ENCODE results near the gene PDE4A.
A peak's percentile ranks its signal among the peaks of the same experiment; 100 is the strongest.

The PDE4A gene

DNA sequence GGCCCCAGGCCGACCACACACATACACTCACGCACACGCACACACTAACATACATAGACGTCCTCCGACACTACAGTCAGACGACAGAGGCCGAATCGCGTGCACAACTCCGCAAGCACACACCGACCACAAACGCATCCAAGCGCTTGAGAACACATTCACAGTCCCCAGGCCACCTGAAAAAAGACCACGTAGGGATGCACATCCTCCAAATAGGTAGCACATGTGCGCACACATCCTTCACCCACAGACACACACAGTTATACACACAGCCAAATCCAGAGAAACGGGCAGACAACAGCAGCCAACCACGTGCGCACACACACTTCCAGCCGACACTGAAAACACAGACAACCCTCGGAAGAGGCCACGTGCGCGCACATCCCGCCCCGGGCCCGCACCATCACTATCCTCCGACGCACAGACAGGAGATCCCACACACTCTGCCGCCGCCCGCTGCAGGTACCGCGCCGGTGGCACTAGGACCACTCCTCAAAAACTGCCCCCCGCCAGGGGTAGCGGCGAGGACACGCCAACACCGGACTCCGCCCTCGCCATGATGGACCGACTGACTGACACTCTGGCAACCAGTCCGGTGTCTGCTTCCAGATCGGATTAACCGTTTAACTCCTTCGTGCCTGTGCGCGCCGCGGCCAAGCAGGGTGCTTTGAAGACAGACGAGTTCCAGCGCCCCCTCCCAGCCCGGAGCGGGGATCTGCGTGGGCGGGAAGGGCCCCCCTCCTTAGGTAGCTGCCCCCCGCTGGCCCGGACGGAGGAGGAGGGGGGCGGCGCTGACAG lies 493 bp upstream of the PDE4A start (continued):
- TF ChIP-seq, protein P1, sequence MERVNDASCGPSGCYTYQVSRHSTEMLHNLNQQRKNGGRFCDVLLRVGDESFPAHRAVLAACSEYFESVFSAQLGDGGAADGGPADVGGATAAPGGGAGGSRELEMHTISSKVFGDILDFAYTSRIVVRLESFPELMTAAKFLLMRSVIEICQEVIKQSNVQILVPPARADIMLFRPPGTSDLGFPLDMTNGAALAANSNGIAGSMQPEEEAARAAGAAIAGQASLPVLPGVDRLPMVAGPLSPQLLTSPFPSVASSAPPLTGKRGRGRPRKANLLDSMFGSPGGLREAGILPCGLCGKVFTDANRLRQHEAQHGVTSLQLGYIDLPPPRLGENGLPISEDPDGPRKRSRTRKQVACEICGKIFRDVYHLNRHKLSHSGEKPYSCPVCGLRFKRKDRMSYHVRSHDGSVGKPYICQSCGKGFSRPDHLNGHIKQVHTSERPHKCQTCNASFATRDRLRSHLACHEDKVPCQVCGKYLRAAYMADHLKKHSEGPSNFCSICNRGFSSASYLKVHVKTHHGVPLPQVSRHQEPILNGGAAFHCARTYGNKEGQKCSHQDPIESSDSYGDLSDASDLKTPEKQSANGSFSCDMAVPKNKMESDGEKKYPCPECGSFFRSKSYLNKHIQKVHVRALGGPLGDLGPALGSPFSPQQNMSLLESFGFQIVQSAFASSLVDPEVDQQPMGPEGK (CRISPR knock-in tag; IDR thresholded peaks at IDR 0.05; ENCODE audit: borderline replicate concordance), result no peak
- no peak for TF ChIP-seq CSDC2 (CRISPR knock-in tag; IDR thresholded peaks at IDR 0.05)

DNA sequence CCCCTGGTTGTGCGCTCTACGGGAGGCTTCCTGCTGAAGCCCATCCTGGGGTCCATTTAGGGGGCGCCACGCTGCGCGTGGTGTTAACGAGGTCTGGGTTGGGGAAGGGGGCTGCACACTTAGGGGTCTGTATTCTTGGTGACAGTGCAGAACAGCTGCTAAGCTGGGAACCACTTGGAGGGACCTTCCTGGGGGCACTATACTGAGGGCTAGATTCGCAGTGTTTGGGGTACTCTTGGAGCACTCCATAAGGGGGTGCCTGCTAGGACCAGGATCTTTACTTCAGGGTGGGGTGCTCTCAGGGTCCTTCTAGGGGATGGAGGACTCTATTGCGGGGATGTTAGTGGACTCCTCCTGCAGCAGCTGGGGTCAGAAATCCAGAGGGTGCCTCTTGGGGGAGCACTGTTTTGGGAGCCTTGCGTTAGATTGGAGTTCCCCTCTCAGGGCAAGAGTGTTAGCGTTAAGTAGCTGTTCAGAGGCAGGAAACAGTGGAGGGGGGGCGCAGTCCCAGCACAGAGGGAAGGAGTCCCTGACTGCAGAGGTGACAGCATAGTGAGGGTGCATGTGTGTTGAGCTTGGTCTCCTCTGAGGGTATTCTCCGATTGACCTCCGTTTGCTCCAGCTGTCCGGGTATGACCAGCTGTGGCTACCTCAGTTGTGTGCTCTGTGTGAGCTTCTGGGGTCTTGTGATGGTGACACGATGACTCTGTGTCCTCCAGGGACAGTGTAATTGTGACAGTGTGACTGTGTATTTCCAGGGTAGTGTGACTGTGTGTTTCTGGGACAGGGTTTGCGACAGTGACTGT lies 1.1 kb downstream of the PDE4A start:
- ATAC-seq, result no peak
- TF ChIP-seq ESRRG (CRISPR knock-in tag; IDR thresholded peaks at IDR 0.05) (no peak), ZFP3 (CRISPR knock-in tag; IDR thresholded peaks at IDR 0.05) (no peak), BACH2 (CRISPR knock-in tag; IDR thresholded peaks at IDR 0.05; ENCODE audit: borderline replicate concordance) (no peak), ISL1 (CRISPR knock-in tag; IDR thresholded peaks at IDR 0.05) (no peak), ZC3H10 (CRISPR knock-in tag; IDR thresholded peaks at IDR 0.05) (no peak), ARNTL (CRISPR knock-in tag; IDR thresholded peaks at IDR 0.05; ENCODE audit: borderline replicate concordance, low read depth) (no peak), TOX (CRISPR knock-in tag; IDR thresholded peaks at IDR 0.05; ENCODE audit: borderline replicate concordance) (no peak), ZNF565 (CRISPR knock-in tag; conservative IDR thresholded peaks at IDR 0.05; ENCODE audit: low read depth) (no peak)

DNA sequence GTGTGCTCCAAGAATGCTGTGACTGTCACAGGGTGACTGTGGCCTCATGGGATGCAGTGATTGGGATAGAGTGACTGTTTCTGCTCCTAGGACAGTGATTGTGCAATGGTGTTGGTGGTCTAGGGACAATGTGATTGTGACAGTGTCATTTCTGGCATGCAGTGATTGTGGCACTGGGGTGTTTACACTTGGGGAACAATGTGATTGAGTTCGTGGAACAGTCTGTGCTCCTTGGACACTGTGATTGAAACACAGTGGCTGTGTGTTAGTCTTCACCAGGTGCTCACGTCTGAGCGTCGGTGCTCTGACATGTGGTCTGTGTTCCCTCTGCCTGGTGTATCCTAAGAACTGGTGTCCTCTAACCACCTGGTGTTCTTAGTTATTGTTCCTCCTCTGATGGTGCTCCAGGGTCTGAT lies 1.7 kb downstream of the PDE4A start:
- no peak for ATAC-seq

DNA sequence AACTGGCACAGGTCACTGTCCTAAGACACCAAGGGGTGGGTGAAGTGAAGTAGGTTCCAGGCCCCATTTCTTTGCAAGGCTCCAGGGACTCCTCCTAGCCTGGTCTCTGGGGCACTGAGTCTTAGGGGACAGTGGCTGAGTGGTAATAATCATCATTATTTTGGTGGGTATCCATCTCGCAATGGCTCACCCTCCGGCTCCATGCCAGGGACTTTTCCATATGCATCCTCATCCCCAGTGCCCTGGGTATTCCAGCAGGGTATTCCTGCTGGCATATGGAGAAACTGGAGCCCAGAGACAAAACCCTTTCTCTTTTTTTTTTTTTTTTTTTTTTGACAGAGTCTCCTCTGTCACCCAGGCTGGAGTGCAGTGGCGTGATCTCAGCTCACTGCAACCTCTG lies 2.5 kb downstream of the PDE4A start:
- no peak for TF ChIP-seq ESRRG (CRISPR knock-in tag; IDR thresholded peaks at IDR 0.05)
- TF ChIP-seq RARB (CRISPR knock-in tag; IDR thresholded peaks at IDR 0.05), result no peak
- TF ChIP-seq ZFP30 (CRISPR knock-in tag; IDR thresholded peaks at IDR 0.05), result no peak
- TF ChIP-seq BACH2 (CRISPR knock-in tag; IDR thresholded peaks at IDR 0.05; ENCODE audit: borderline replicate concordance), result no peak
- no peak for TF ChIP-seq ZNF565 (CRISPR knock-in tag; conservative IDR thresholded peaks at IDR 0.05; ENCODE audit: low read depth)
- no peak for TF ChIP-seq ZNF8 (CRISPR knock-in tag; IDR thresholded peaks at IDR 0.05)
- TF ChIP-seq PPARA (CRISPR knock-in tag; IDR thresholded peaks at IDR 0.05; ENCODE audit: borderline replicate concordance), result no peak
- no peak for TF ChIP-seq TOX (CRISPR knock-in tag; IDR thresholded peaks at IDR 0.05; ENCODE audit: borderline replicate concordance)
- no peak for TF ChIP-seq ISL1 (CRISPR knock-in tag; IDR thresholded peaks at IDR 0.05)
- TF ChIP-seq, protein P1 (CRISPR knock-in tag; IDR thresholded peaks at IDR 0.05; ENCODE audit: borderline replicate concordance), result no peak
- TF ChIP-seq, protein P2, sequence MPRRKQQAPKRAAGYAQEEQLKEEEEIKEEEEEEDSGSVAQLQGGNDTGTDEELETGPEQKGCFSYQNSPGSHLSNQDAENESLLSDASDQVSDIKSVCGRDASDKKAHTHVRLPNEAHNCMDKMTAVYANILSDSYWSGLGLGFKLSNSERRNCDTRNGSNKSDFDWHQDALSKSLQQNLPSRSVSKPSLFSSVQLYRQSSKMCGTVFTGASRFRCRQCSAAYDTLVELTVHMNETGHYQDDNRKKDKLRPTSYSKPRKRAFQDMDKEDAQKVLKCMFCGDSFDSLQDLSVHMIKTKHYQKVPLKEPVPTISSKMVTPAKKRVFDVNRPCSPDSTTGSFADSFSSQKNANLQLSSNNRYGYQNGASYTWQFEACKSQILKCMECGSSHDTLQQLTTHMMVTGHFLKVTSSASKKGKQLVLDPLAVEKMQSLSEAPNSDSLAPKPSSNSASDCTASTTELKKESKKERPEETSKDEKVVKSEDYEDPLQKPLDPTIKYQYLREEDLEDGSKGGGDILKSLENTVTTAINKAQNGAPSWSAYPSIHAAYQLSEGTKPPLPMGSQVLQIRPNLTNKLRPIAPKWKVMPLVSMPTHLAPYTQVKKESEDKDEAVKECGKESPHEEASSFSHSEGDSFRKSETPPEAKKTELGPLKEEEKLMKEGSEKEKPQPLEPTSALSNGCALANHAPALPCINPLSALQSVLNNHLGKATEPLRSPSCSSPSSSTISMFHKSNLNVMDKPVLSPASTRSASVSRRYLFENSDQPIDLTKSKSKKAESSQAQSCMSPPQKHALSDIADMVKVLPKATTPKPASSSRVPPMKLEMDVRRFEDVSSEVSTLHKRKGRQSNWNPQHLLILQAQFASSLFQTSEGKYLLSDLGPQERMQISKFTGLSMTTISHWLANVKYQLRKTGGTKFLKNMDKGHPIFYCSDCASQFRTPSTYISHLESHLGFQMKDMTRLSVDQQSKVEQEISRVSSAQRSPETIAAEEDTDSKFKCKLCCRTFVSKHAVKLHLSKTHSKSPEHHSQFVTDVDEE (CRISPR knock-in tag; IDR thresholded peaks at IDR 0.05), result no peak
- ATAC-seq, result no peak

More for the DNA sequence above, 1.7 kb downstream of the PDE4A start:
- no peak for TF ChIP-seq CSDC2 (CRISPR knock-in tag; IDR thresholded peaks at IDR 0.05)
- no peak for TF ChIP-seq ZNF565 (CRISPR knock-in tag; conservative IDR thresholded peaks at IDR 0.05; ENCODE audit: low read depth)

DNA sequence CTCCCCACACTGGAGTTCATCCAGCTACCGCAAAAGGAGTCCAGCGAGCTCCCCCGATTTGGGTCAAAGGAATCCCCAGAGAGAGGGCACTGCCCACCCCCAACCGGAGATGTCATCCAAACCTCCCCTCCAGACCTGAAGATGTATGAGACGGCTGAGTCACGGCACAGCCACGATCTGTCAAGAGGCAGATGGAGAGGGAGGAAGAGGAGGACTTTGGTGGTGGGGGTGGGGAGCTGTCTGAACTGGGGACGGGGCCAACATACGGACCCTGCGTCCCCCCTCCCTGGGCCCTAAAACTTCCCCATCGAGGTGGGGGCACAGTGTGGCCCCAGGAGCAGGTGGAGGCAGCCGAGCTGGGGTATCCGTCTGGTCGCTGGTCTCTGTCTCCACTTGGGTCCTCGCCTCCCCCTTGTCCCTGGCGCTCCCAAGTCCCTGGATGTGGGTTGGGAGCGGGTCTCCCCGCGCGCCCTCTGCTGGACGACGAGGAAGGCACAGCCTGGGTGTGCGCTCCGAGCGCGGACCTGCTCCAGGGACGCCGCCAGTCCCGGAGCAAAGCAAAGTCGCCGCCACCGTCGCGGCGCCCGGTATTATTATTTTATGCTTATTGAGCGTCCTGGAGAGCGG lies 3.8 kb downstream of the PDE4A start:
- peak; percentile 93 for ATAC-seq
- TF ChIP-seq TOX (CRISPR knock-in tag; IDR thresholded peaks at IDR 0.05; ENCODE audit: borderline replicate concordance) (no peak), GLIS3 (CRISPR knock-in tag; IDR thresholded peaks at IDR 0.05) (no peak), ISL1 (CRISPR knock-in tag; IDR thresholded peaks at IDR 0.05) (no peak), ZFP30 (CRISPR knock-in tag; IDR thresholded peaks at IDR 0.05) (no peak), ZNF70 (CRISPR knock-in tag; IDR thresholded peaks at IDR 0.05) (no peak), PPARA (CRISPR knock-in tag; IDR thresholded peaks at IDR 0.05; ENCODE audit: borderline replicate concordance) (no peak), CSDC2 (CRISPR knock-in tag; IDR thresholded peaks at IDR 0.05) (no peak), ESRRG (CRISPR knock-in tag; IDR thresholded peaks at IDR 0.05) (no peak), BACH2 (CRISPR knock-in tag; IDR thresholded peaks at IDR 0.05; ENCODE audit: borderline replicate concordance) (no peak), TCF4 (CRISPR knock-in tag; IDR thresholded peaks at IDR 0.05; ENCODE audit: borderline replicate concordance) (no peak), ZFP3 (CRISPR knock-in tag; IDR thresholded peaks at IDR 0.05) (no peak), OSR1 (CRISPR knock-in tag; IDR thresholded peaks at IDR 0.05) (no peak), ARNTL (CRISPR knock-in tag; IDR thresholded peaks at IDR 0.05; ENCODE audit: borderline replicate concordance, low read depth) (no peak)
- TF ChIP-seq, protein P3, sequence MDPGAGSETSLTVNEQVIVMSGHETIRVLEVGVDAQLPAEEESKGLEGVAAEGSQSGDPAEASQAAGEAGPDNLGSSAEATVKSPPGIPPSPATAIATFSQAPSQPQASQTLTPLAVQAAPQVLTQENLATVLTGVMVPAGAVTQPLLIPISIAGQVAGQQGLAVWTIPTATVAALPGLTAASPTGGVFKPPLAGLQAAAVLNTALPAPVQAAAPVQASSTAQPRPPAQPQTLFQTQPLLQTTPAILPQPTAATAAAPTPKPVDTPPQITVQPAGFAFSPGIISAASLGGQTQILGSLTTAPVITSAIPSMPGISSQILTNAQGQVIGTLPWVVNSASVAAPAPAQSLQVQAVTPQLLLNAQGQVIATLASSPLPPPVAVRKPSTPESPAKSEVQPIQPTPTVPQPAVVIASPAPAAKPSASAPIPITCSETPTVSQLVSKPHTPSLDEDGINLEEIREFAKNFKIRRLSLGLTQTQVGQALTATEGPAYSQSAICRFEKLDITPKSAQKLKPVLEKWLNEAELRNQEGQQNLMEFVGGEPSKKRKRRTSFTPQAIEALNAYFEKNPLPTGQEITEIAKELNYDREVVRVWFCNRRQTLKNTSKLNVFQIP (CRISPR knock-in tag; IDR thresholded peaks at IDR 0.05; ENCODE audit: borderline replicate concordance, low read depth), result no peak
- TF ChIP-seq, protein P4, sequence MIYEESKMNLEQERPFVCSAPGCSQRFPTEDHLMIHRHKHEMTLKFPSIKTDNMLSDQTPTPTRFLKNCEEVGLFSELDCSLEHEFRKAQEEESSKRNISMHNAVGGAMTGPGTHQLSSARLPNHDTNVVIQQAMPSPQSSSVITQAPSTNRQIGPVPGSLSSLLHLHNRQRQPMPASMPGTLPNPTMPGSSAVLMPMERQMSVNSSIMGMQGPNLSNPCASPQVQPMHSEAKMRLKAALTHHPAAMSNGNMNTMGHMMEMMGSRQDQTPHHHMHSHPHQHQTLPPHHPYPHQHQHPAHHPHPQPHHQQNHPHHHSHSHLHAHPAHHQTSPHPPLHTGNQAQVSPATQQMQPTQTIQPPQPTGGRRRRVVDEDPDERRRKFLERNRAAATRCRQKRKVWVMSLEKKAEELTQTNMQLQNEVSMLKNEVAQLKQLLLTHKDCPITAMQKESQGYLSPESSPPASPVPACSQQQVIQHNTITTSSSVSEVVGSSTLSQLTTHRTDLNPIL (CRISPR knock-in tag; IDR thresholded peaks at IDR 0.05; ENCODE audit: low read depth), result no peak
